HG02642 (cell line): ENCODE data around the gene CSNK1A1L.

Source experiments
- ATAC-seq: cut with Tn5 transposase; IDR thresholded peaks from one replicate; pipeline ENCODE4 v1.9.1; 2021; ENCODE audit warnings: mild to moderate bottlenecking; ENCODE audit not compliant: unreplicated experiment, poor library complexity

CSNK1A1L gene

GRCh38 chr13:37105251-37105714 lies at the start of gene CSNK1A1L:
Gene CSNK1A1L, minus strand, starts transcription at chr13:37105664. Its CDS starts 408 bp downstream, at chr13:37105256.
- ATAC-seq, result no peak

- no peak for ATAC-seq
Observed at GRCh38 chr13:37149380-37149779, 43.9 kb upstream of the CSNK1A1L start.

DNA sequence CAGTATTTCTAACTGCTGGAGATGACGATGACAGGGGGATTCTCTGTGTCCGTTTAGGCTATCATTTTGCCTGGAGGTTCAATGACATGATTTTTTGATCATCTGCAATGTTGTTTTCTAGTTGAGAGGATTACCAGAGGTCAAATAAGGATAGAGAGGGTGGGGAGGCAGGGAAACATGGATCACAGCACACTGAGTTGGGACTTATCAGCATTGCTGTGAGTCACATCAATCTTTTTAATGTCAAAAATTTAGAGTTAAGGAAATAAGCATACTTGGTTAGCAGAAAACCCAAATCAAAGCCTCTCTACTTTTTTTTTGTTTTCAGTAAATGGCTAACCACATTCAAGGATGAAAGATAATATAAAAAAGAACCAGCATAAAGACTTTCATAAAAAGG lies 43.0 kb upstream of the CSNK1A1L start:
- no peak for ATAC-seq

DNA sequence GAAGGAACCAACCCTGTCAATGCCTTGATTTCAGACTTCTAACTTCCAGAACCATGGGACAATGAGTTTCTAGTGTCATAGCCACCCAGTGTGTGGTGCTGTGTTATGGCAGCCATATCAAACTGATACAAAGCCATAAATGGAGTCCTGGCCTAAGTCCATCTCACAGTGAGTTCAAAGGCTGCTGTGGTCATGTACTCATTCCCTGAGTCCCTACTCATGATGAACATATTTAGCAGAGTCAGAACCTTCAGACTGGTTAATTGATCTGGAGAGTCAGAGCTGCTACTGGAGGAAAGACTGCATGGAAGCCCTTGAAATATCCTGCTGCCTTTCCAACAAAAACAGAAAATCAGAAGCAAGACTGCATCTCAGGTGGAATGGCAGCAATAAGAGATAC lies 39.2 kb upstream of the CSNK1A1L start:
- no peak for ATAC-seq

GRCh38 chr13:37143911-37144310 lies 38.4 kb upstream of the CSNK1A1L start:
- ATAC-seq, result no peak

DNA sequence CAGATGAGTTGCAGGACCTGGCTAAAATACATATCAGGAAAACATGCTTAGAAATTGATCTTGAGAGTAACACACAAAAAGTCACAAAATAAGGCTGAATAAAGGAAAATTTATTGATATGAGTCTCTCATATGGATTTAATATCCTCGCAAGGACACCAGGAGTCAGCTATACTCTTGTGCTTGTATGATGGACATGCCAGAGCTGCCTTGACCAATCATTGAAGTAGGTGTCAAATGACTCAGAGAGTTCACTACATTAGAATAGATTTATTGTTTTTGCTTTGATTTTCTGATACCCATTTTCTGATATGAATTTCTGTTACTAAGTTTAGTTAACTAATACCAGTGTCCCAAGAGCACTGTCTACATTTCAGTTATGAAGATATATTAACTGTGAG lies 37.4 kb upstream of the CSNK1A1L start:
- no peak for ATAC-seq

- no peak for ATAC-seq
Observed at GRCh38 chr13:37141011-37141410, 35.5 kb upstream of the CSNK1A1L start.

DNA sequence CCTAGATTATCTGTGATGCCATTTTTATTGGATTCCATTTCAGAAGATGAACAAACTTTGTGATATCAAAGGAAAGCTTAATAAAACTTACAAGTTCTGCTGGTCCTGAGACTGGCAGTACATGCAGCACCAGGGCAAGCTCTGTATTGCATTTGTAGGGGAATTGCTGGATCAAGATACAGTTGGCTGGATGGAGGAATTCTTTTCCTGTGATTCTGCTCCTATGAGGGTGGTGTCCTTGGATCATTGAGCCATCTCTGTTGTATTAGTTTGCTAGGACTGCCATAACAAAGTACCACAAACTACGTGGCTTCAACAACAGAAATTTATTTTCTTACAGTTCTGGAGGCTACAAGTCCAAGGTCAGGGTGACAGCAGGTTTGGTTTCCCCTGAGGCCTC lies 33.9 kb upstream of the CSNK1A1L start:
- no peak for ATAC-seq

GRCh38 chr13:37138926-37139325 lies 33.5 kb upstream of the CSNK1A1L start:
- ATAC-seq, result no peak

- no peak for ATAC-seq
Observed at GRCh38 chr13:37138169-37138568, 32.7 kb upstream of the CSNK1A1L start.

- ATAC-seq, result no peak
Observed at GRCh38 chr13:37136633-37137032, 31.2 kb upstream of the CSNK1A1L start.

DNA sequence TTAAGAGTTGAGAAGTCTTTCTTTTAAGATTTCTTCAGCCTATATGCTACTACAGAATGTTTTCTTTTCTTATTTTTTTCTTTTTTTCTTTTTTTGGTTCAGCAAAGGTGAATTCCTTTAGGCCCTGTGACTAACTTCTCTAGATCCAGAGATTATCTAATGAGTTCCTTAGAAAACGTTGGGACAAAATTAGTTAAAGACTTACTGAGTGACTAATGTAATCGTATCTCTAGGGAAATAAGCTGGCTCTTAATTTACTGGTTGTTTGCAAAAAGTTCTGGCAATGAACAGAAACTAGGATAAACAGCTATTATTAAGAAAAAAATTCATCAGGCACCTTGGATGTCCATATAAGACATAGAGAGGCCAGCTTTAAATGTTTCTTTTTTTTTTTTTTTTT lies 30.7 kb upstream of the CSNK1A1L start:
- no peak for ATAC-seq

- ATAC-seq, result no peak
Observed at GRCh38 chr13:37134411-37135041, 29.1 kb upstream of the CSNK1A1L start.

- ATAC-seq, result no peak
Observed at GRCh38 chr13:37132211-37132610, 26.7 kb upstream of the CSNK1A1L start.

DNA sequence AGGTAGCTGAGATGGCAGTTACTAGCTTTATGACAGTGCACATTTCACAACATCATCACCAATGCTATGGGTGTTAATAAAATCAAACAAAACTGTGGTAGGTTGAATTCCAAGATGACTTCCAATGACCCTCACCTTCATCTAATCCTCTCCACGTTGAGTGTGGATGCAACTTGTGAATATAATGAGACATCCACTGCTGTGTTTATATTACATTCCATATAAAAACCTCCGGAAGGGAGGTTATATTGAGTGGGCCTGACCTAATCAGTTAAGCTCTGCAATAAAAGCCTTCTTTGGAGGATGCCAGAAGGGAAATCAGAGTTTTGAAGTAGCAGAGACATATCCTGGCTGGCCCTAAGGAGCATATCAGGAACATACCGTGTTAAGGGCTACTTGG lies 25.6 kb upstream of the CSNK1A1L start:
- ATAC-seq, result no peak

DNA sequence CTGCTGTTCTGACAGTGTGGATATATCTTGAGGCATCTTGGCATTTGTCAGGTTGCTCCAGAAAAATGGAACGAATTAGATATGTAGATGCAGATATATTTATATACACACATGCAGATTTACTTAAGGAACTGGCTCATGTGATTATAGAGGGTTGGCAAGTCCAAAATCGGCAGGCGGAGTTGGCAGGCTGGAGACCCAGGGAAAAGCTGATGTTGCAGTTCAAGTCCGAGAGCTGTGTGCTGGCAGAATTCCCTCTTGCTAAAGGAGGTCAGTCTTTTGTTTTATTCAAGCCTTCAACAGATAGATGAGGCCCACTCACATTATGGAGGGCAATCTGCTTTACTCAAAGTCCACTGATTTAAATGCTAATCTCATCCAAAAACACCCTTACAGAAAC lies 24.4 kb upstream of the CSNK1A1L start:
- no peak for ATAC-seq

DNA sequence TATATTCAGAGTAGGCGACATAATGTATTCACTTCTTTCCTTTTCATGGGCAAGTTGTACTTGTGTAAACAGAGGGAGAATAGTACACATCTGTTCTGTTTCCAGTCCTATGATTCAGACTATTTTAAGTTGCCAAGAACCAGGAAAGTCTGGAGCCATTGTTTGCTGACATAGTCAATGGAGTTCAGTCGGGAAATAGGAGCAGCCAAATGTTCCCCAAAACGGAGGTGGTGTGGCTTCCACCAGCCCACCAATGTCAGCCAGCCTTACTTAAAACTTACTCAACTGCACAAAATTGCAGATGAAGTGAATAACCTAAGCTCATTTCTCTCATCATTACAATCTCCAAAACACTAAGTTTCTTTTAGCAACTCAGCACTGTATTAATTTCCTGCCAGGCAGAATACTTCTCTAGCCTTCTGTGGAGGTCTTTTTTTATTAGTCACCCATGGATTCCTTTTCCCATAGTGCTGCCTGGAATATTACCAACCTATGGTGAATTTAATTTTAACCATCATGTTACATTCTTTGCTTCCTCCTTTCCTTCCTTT lies 22.3 kb upstream of the CSNK1A1L start:
- no peak for ATAC-seq

DNA sequence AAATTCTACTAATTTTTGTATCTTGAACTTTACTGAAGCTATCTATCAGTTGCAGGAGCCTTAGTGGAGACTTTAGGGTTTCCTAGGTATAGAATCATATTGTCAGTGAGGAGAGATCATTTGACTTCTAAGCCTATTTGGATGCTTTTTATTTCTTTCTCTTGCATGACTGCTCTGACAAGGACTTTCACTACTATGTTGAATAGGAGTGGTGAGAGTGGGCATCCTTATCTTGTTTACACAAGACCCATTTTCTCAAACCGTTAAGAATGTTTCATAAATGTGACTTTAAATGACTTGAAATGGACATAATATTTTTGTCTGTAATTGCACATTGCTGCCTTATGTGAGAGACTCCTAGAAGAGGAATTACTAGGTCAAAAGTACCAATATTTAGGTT lies 17.9 kb upstream of the CSNK1A1L start:
- no peak for ATAC-seq

- ATAC-seq, result no peak
Observed at GRCh38 chr13:37118016-37118415, 12.6 kb upstream of the CSNK1A1L start.

DNA sequence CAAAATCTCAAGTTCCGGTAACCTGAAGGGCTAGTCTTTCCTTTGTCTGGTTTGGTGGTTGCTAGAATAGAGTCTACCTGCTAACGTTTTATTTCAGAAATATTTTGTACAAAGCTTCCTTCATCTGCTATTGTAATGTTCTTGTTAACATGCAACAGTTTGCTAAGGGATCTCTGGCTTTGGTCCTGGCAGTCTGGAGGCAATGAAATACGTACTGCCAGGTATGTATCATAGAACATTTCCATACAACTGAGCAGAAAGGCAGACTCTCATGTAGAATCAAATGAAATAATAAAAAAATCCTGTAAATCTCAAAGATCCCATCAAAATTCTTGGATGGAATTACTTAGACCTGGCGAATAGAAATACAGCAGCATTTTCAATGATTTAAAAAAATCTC lies 8.8 kb upstream of the CSNK1A1L start:
- ATAC-seq, result no peak

GRCh38 chr13:37113534-37113933 lies 8.1 kb upstream of the CSNK1A1L start:
- ATAC-seq, result no peak

DNA sequence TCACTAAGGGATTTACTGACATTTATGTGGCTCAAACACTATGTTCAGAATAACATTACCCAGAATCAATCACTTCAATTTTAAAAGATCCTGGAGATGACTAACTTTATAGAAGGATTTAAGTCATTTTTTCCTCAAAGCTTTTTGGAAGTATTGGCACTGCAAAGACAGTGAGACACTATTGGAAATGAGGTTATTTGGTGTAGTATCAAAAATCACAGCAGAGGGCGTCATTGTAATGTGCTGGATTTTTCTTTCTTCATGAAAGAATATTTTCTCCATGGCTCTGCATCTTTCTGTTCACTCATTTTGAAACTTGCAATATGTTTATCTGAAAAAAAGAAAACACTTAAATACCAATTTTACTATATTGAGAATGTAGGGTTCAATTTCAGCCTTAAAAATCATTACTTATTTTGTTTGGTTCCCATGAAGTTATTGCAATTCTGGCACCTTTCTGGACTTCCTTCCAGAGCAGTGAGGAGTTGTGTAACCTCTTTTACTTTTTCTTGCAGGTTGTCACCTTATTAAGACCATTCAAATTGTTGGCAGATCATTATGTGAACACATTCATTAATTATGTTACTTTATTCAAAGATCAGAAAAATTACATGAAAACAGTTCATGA lies 3.7 kb upstream of the CSNK1A1L start:
- no peak for ATAC-seq
